OCI-LY7 (cell line): ENCODE data around the gene SKA3. TPM values are rescaled to one million over a fixed set of nuclear protein-coding genes. Genes with fewer than 3 reads are reported as not detected.

ENCODE experiments used
- BruUV-seq: library from RNA; stranded (reverse); fragments of 400-500 nt; replicated peaks from 2 replicates; lab custom pipeline; 2021; lab: Mats Ljungman, UMichigan
- CTCF ChIA-PET: fragments of 300-600 bp; sonication (Branson Sonifier 250); formaldehyde crosslinking; loops from one replicate; lab custom pipeline; 2022; ENCODE audit warnings: antibody characterized with exemption; ENCODE audit not compliant: unreplicated experiment; lab: Charles Lee
- POLR2A ChIA-PET: fragments of 300-600 bp; sonication (Branson Sonifier 250); formaldehyde crosslinking; loops from one replicate; lab custom pipeline; 2022; ENCODE audit warnings: antibody characterized with exemption; lab: Charles Lee
- DNase-seq: peaks from one replicate; pipeline ENCODE4 v3.0.0-alpha.2; 2015; ENCODE audit warnings: low spot score
- H2AFZ ChIP-seq: fragments of 200-600 bp; sonication (generic), shearing (Covaris generic); 2 replicates; pipeline ENCODE4 v1.6.1; 2014; ENCODE audit warnings: mild to moderate bottlenecking, antibody characterized with exemption, low read length, moderate library complexity
- H3K27ac ChIP-seq: fragments of 200-600 bp; sonication (generic); 2 replicates; pipeline ENCODE4 v1.5.1; 2014; ENCODE audit warnings: mixed run types, low read depth, mild to moderate bottlenecking, moderate library complexity, low read length, inconsistent platforms; ENCODE audit not compliant: poor library complexity, severe bottlenecking
- H3K36me3 ChIP-seq: fragments of 200-600 bp; sonication (generic); 2 replicates; pipeline ENCODE4 v1.6.1; 2014; ENCODE audit warnings: mild to moderate bottlenecking, antibody characterized with exemption, low read length, moderate library complexity, mixed read lengths; ENCODE audit not compliant: insufficient read depth
- H3K4me1 ChIP-seq: fragments of 200-600 bp; sonication (generic); 2 replicates; pipeline ENCODE4 v1.5.1; 2014; ENCODE audit warnings: mild to moderate bottlenecking, low read length; ENCODE audit not compliant: insufficient read depth, poor library complexity, severe bottlenecking
- H3K4me2 ChIP-seq: fragments of 200-600 bp; sonication (generic); 2 replicates; pipeline ENCODE4 v1.6.1; 2014; ENCODE audit warnings: mild to moderate bottlenecking, low read length
- H3K4me3 ChIP-seq: fragments of 200-600 bp; sonication (generic); 2 replicates; pipeline ENCODE4 v1.5.1; 2014; ENCODE audit warnings: mild to moderate bottlenecking, low read depth, low read length; ENCODE audit not compliant: poor library complexity, severe bottlenecking
- H3K79me2 ChIP-seq: fragments of 200-600 bp; sonication (generic); 2 replicates; pipeline ENCODE4 v1.6.1; 2016; ENCODE audit warnings: low read depth, mild to moderate bottlenecking, low read length, moderate library complexity, mixed read lengths; ENCODE audit not compliant: insufficient read depth
- H3K9me2 ChIP-seq: fragments of 200-600 bp; sonication (generic); 2 replicates; pipeline ENCODE4 v1.6.1; 2016; ENCODE audit warnings: mild to moderate bottlenecking, low read length, mixed read lengths; ENCODE audit not compliant: insufficient read depth
- H3K9me3 ChIP-seq: fragments of 200-600 bp; sonication (generic); 2 replicates; pipeline ENCODE4 v1.6.1; 2014; ENCODE audit warnings: mild to moderate bottlenecking, mixed run types, low read length, mixed read lengths
- H4K20me1 ChIP-seq: fragments of 200-600 bp; sonication (generic); 2 replicates; pipeline ENCODE4 v1.6.1; 2014; ENCODE audit warnings: mild to moderate bottlenecking, antibody characterized with exemption, low read length, moderate library complexity, mixed read lengths; ENCODE audit not compliant: insufficient read depth
- EZH2phosphoT487 ChIP-seq: fragments of 200-600 bp; sonication (generic); IDR thresholded peaks from 2 replicates; pipeline ENCODE4 v1.6.1; 2018; ENCODE audit warnings: low read depth, borderline replicate concordance, mild to moderate bottlenecking, mixed run types, antibody characterized with exemption, low read length, moderate library complexity, mixed read lengths
- intact Hi-C: fragments of 100-400 bp; cut with micrococcal nuclease; formaldehyde crosslinking; loops from one replicate; pipeline ENCODE4 v1.10.0; 2022; ENCODE audit not compliant: unreplicated experiment
- small RNA-seq: library from RNA; depleted of rRNA; stranded (forward); fragments of <200 nt; gene quantifications from one replicate; pipeline ENCODE3, GENCODE V24; 2014
- total RNA-seq, 2 experiments: library from RNA; depleted of rRNA in 1 of 2; stranded (reverse); fragments of >200 nt in 1 of 2; shearing (Covaris generic) in 1 of 2; gene quantifications; 2 replicates each; pipeline ENCODE4 v1.2.3, GENCODE V29; 2014 to 2022
- TF ChIP-seq, protein P1 (sequence below): fragments of 200-600 bp; sonication (generic); conservative IDR thresholded peaks from 2 replicates; pipeline ENCODE4 v1.5.1; 2014; ENCODE audit warnings: mild to moderate bottlenecking, antibody characterized with exemption, low read length, moderate library complexity, mixed read lengths

Gene SKA3
- total RNA-seq, 2 experiments from 2014 or later = 34.4 to 42.4 TPM

DNA sequence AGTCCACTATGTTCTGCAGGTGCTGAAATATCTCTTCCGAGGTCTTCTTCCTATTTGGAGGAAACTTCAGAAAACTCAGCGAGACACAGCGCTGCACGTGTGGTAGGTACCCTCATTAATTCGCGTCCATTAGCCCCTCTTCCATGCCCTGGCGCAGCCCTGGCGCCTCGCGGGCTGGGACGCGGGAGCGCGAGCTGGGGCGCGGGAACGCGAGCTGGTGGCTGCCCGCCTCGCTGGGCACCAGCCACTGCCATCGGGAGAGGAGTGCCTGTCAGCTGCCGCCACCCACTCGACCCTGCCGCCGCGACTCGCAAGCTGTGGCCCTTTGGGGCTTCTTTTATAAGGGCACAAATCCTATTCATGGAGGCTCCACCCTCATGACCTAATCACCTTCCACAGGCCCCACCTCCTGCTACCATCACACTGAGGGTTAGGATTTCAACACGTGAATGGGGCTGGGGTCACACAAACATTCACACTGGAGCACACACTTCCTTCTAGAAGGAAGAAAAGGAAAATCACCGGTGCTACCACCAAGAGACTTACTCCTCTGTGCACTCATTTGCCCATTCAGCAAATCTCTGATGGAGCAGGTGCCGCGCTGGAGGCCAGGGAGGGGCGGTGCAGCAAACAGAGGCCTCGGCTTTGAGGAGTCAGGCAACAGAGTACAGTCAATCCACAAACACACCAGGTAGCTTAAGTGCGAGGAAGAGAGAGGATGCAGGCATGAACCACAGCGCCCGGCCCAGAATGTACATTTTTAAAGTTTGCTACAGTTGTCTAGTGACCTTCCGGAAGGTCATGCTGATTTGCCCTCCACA lies 71.9 kb downstream of the SKA3 start:
- no peak for DNase-seq
- ChIA-PET POLR2A (no interaction called here), CTCF (no interaction called here)
- no peak overlapping the region for H2AFZ ChIP-seq
- no peak overlapping the region for H3K4me2 ChIP-seq
- no peaks in the 10 kb centered on the region for H3K9me3 ChIP-seq
- no peak overlapping the region for H3K4me3 ChIP-seq
- BruUV-seq = no TSS peak
- intact Hi-C loops = no loop called here
- H4K20me1 ChIP-seq = no peaks in the 10 kb centered on the region
- H3K4me1 ChIP-seq = no peaks in the 10 kb centered on the region
- H3K36me3 ChIP-seq = no peaks in the 10 kb centered on the region
- no peak for TF ChIP-seq EZH2phosphoT487
- TF ChIP-seq, protein P1, sequence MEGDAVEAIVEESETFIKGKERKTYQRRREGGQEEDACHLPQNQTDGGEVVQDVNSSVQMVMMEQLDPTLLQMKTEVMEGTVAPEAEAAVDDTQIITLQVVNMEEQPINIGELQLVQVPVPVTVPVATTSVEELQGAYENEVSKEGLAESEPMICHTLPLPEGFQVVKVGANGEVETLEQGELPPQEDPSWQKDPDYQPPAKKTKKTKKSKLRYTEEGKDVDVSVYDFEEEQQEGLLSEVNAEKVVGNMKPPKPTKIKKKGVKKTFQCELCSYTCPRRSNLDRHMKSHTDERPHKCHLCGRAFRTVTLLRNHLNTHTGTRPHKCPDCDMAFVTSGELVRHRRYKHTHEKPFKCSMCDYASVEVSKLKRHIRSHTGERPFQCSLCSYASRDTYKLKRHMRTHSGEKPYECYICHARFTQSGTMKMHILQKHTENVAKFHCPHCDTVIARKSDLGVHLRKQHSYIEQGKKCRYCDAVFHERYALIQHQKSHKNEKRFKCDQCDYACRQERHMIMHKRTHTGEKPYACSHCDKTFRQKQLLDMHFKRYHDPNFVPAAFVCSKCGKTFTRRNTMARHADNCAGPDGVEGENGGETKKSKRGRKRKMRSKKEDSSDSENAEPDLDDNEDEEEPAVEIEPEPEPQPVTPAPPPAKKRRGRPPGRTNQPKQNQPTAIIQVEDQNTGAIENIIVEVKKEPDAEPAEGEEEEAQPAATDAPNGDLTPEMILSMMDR = no peak
- no peak overlapping the region for H3K27ac ChIP-seq
- no peaks in the 10 kb centered on the region for H3K79me2 ChIP-seq
- H3K9me2 ChIP-seq = no peaks in the 10 kb centered on the region

Small RNA genes within 50 kb of the gene (small RNA-seq; reads per million reads assigned to genes)
- gene AL158032.1 = not detected
- gene RF00086 = not detected
- not detected for gene RF02116

Other genes starting within 250 kb of the SKA3 start
- gene LATS2, start 115.0 kb downstream of the SKA3 start, total RNA-seq (2014; rRNA removed; shearing (Covaris generic)) = 0.10 and 0.19 TPM in 2 replicates
- gene LATS2, start 115.0 kb downstream of the SKA3 start, total RNA-seq (2022) = 1.3 TPM in 2 replicates
- gene SAP18, start 36.4 kb downstream of the SKA3 start, total RNA-seq (2014; rRNA removed; shearing (Covaris generic)) = 73.7 and 121 TPM in 2 replicates
- gene SAP18, start 36.4 kb downstream of the SKA3 start, total RNA-seq (2022) = 231 and 241 TPM in 2 replicates
- gene MRPL57, start 106 bp upstream of the SKA3 start, total RNA-seq (2014; rRNA removed; shearing (Covaris generic)) = 38.9 and 52.9 TPM in 2 replicates
- gene MRPL57, start 106 bp upstream of the SKA3 start, total RNA-seq (2022) = 22.5 and 26.3 TPM in 2 replicates